AG09309 (cell line): ENCODE results near the gene GNAQ.

Experiments used
- DNase-seq: peaks from one replicate; pipeline ENCODE4 v3.0.0-alpha.2; 2010; ENCODE audit warnings: low read depth
- H3K4me3 ChIP-seq: 2 replicates; pipeline ENCODE4 v1.5.1; 2011; ENCODE audit warnings: mild to moderate bottlenecking, low read depth, low read length, moderate library complexity; ENCODE audit not compliant: control insufficient read depth
- CTCF ChIP-seq: IDR thresholded peaks from 2 replicates; pipeline ENCODE4 v1.5.1; 2011; ENCODE audit warnings: mild to moderate bottlenecking, low read depth, low read length, inconsistent platforms; ENCODE audit not compliant: insufficient read depth, control insufficient read depth; ENCODE audit errors: missing control alignments

Gene GNAQ

GRCh38 chr9:77677957-77678535 is 353.6 kb downstream of the GNAQ start:
- DNase-seq, result no peak
- no peak overlapping the region for H3K4me3 ChIP-seq
- no peak for TF ChIP-seq CTCF

GRCh38 chr9:77677397-77677796 is 354.2 kb downstream of the GNAQ start:
- DNase-seq, result no peak
- H3K4me3 ChIP-seq, result no peak overlapping the region
- no peak for TF ChIP-seq CTCF

GRCh38 chr9:77673941-77674791 is 357.4 kb downstream of the GNAQ start:
- H3K4me3 ChIP-seq, result no peak overlapping the region
- DNase-seq, result no peak
- TF ChIP-seq CTCF, result no peak

GRCh38 chr9:77672183-77672582 is 359.4 kb downstream of the GNAQ start:
- no peak for DNase-seq
- H3K4me3 ChIP-seq, result no peak overlapping the region
- no peak for TF ChIP-seq CTCF

- no peak for DNase-seq
- TF ChIP-seq CTCF, result no peak
Measured at GRCh38 chr9:77667151-77667550, 364.5 kb downstream of the GNAQ start.

More at GRCh38 chr9:77667151-77667550, 364.5 kb downstream of the GNAQ start:
- no peak overlapping the region for H3K4me3 ChIP-seq
